ENCODE results near the gene G6PC3. TPM values are rescaled to one million over a fixed set of nuclear protein-coding genes. Genes with fewer than 3 reads are reported as not detected.
A peak's percentile ranks its signal among the peaks of the same experiment; 100 is the strongest.

Gene G6PC3
- total RNA-seq, 1 experiment from 2014 or later = 105 TPM

DNA sequence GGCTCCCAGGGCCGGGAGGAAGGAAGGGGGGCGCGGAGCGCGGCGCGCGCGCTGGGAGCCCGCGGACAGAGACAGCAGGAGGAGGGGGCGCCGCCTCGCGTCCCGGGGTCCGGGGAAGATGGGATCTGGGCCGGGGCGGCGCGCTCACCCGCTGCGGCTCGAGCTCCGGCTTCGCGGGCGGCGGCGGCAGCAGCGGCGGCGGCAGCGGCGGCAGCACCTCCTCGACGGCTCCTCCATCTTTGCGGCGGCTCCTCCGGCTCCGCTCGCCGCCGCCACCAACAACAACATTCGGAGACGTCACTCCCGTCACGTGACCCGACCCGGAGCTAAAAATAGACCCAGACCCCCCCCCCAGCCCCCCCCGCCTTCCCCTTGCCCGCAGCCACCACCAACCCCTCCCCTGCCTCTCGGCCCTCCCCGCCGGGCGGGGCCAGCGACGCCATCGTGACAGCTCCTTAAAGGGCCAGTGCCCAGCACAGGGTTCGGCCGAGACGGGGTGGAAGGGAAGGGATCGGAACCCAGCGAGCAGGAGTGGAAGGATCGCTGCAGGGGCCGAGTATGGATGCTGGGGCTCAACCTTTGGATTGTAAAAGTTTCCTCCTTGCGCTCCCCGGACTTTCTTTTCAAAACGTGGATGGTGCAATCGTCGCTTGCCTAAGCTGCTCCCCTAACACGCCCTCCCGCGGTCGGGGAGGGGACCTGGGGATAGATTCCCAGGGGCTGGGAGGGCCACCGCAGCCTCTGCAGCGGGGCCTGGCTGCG is 53.0 kb downstream of the G6PC3 start, which contains the start of gene HDAC5:
TSS of gene HDAC5 (minus strand) at position 286 of the 762 bp plus-strand sequence. CDS start 6,126 bp downstream, outside the sequence.
- H3K56ac ChIP-seq (ENCODE audit: insufficient read length, low read depth, low read length) = no peak within 1 kb of the TSS

More for the DNA sequence above, 53.0 kb downstream of the G6PC3 start, which contains the start of gene HDAC5:
- Histone ChIP-seq H2BK5ac (ENCODE audit: insufficient read length, low read length) (no peak within 1 kb of the TSS), H2AFZ (ENCODE audit: low read length) (no peak within 1 kb of the TSS), H3K4ac (ENCODE audit: low read depth, low read length) (no peak within 1 kb of the TSS), H3K18ac (ENCODE audit: insufficient read length, low read depth, low read length) (peak within 1 kb of the TSS; percentile 69), H3K23me2 (ENCODE audit: insufficient read length, low read depth, low read length, poor library complexity, severe bottlenecking) (peaks cover 9% of the 10 kb centered on the region), H3K4me1 (ENCODE audit: insufficient read depth, low read length) (peaks cover 6% of the 10 kb centered on the region; the same call in 1 of the 2 replicates), H3K79me2 (ENCODE audit: insufficient read depth, low read length) (peaks cover 2% of the 10 kb centered on the region; the same call in 1 of the 2 replicates), H4K8ac (replicated peaks; ENCODE audit: insufficient read length, low read depth, low read length) (no peak within 1 kb of the TSS), H3T11ph (ENCODE audit: low read length) (no peak within 1 kb of the TSS), H3K27ac (ENCODE audit: insufficient read length, low read depth, low read length) (no peak within 1 kb of the TSS), H3K9me3 (ENCODE audit: control insufficient read depth, low read depth, low read length) (no peaks in the 10 kb centered on the region), H4K20me1 (ENCODE audit: control insufficient read depth, insufficient read depth, insufficient read length) (no peaks in the 10 kb centered on the region), H4K91ac (ENCODE audit: insufficient read length, low read depth, low read length) (no peak within 1 kb of the TSS), H3K23ac (ENCODE audit: insufficient read length, low read depth, low read length) (no peak within 1 kb of the TSS), H4K5ac (ENCODE audit: insufficient read length, low read depth, low read length) (no peak within 1 kb of the TSS), H3K14ac (ENCODE audit: insufficient read depth, low read length) (peak within 1 kb of the TSS; percentile 76), H2BK15ac (ENCODE audit: low read depth, low read length) (no peak within 1 kb of the TSS), H3K27me3 (ENCODE audit: insufficient read depth, low read length) (no peaks in the 10 kb centered on the region), H3K79me1 (ENCODE audit: insufficient read depth, low read depth, low read length, poor library complexity, severe bottlenecking) (no peaks in the 10 kb centered on the region), H2BK12ac (ENCODE audit: insufficient read length, low read depth, low read length) (no peak within 1 kb of the TSS), H2AK5ac (ENCODE audit: insufficient read length, low read length) (no peak within 1 kb of the TSS), H3K4me2 (ENCODE audit: insufficient read depth, insufficient read length, low read length) (peak within 1 kb of the TSS; percentile 90), H2BK120ac (ENCODE audit: low read depth, low read length, poor library complexity, severe bottlenecking) (no peak within 1 kb of the TSS), H2BK20ac (ENCODE audit: low read depth, low read length, poor library complexity, severe bottlenecking) (no peak within 1 kb of the TSS), H3K9ac (ENCODE audit: extremely low read depth, insufficient read length, low read length) (peak within 1 kb of the TSS; percentile 70)
- Mint-ChIP-seq H3K4me1 (peaks cover 30 to 48% of the 10 kb centered on the region in 2 experiments), H3K36me3 (ENCODE audit: insufficient read depth in 1 of 3, low read depth in 3 of 3) (peaks cover 0 to 5% (median 2%) of the 10 kb centered on the region in 3 experiments; a peak in 2 of 7 replicates), H3K9me3 (no peaks in the 10 kb centered on the region), H3K27me3 (ENCODE audit: low read depth) (peaks cover 2% of the 10 kb centered on the region), H3K4me3 (peak within 1 kb of the TSS; percentile 86 to 96), H3K27ac (peak within 1 kb of the TSS; percentile 93 to 99 (median 98))
- WGBS (ENCODE audit: extremely low coverage, insufficient read length, low lambda C conversion rate) = no CpG with 5 or more reads among the region's 78 CpGs
- peak; percentile 99 for DNase-seq
- peak; percentile 66; the same call in 2 of the 3 replicates for TF ChIP-seq CTCF (conservative IDR thresholded peaks at IDR 0.05)

Data from H9 (cell line).